ENCODE measurements around the gene TTC29. TPM values are rescaled to one million over a fixed set of nuclear protein-coding genes. Genes with fewer than 3 reads are reported as not detected.

Gene TTC29
- polyA plus RNA-seq, 1 donor (not counting 4 experiments of a cell fraction or from before 2014, with no cell fraction given) = not detected

- Histone ChIP-seq H3K4me1 (ENCODE audit: control insufficient read depth, extremely low read depth, insufficient read depth, low read length) (peaks cover 5% of the 10 kb centered on the region), H3K9me1 (ENCODE audit: control insufficient read depth, extremely low read depth, insufficient read depth, low read length) (no peaks in the 10 kb centered on the region), H4K20me1 (ENCODE audit: control insufficient read depth, extremely low read depth, insufficient read depth, low read length) (no peaks in the 10 kb centered on the region), H2AFZ (ENCODE audit: control insufficient read depth, low read length) (peak overlapping the region; percentile 14), H3K4me2 (ENCODE audit: control insufficient read depth, extremely low read depth, insufficient read depth, low read depth, low read length) (no peak overlapping the region), H3K4me3 (ENCODE audit: control insufficient read depth in 2 of 3, extremely low read depth in 1 of 3, insufficient read depth in 2 of 3, low read depth in 1 of 3, low read length in 3 of 3) (no peak overlapping the region), H3K9ac (ENCODE audit: control insufficient read depth, extremely low read depth, insufficient read depth, low read length) (no peak overlapping the region), H3K36me3 (ENCODE audit: control insufficient read depth in 2 of 2, extremely low read depth in 1 of 2, insufficient read depth in 2 of 2, low read length in 2 of 2) (no peaks in the 10 kb centered on the region), H3K27me3 (ENCODE audit: control insufficient read depth, extremely low read depth, insufficient read depth, low read length) (no peaks in the 10 kb centered on the region), H3K9me3 (ENCODE audit: control insufficient read depth, low read depth, low read length) (no peaks in the 10 kb centered on the region), H3K79me2 (ENCODE audit: control insufficient read depth, insufficient read depth, low read length) (no peaks in the 10 kb centered on the region), H3K27ac (ENCODE audit: control insufficient read depth, insufficient read depth, low read length) (peak overlapping the region; percentile 52)
- TF ChIP-seq CTCF (optimal IDR thresholded peaks at IDR 0.05 in 1 of 3, IDR thresholded peaks at IDR 0.05 in 1 of 3, conservative IDR thresholded peaks at IDR 0.05 in 1 of 3; ENCODE audit: extremely low read depth in 1 of 3, insufficient read depth in 2 of 3, low read length in 3 of 3) (no peak), EZH2 (IDR thresholded peaks at IDR 0.05; ENCODE audit: low read length) (no peak)
- DNase-seq (ENCODE audit: low read depth, low spot score) = peak; percentile 53
- dilution Hi-C loops (cut with MboI; ENCODE audit: extremely low pct_ligation_motif_present, low sequenced_read_pairs) = no loop called here
- peak; percentile 26 for FAIRE-seq
These were observed 11.6 kb upstream of the TTC29 start for GRCh38 chr4:146957237-146957636.

- Histone ChIP-seq H3K4me1 (ENCODE audit: control insufficient read depth, extremely low read depth, insufficient read depth, low read length) (peaks cover 5% of the 10 kb centered on the region), H3K9me3 (ENCODE audit: control insufficient read depth, low read depth, low read length) (no peaks in the 10 kb centered on the region), H3K9me1 (ENCODE audit: control insufficient read depth, extremely low read depth, insufficient read depth, low read length) (no peaks in the 10 kb centered on the region), H3K27ac (ENCODE audit: control insufficient read depth, insufficient read depth, low read length) (no peak overlapping the region), H3K36me3 (ENCODE audit: control insufficient read depth in 2 of 2, extremely low read depth in 1 of 2, insufficient read depth in 2 of 2, low read length in 2 of 2) (no peaks in the 10 kb centered on the region), H4K20me1 (ENCODE audit: control insufficient read depth, extremely low read depth, insufficient read depth, low read length) (no peaks in the 10 kb centered on the region), H3K4me2 (ENCODE audit: control insufficient read depth, extremely low read depth, insufficient read depth, low read depth, low read length) (no peak overlapping the region), H2AFZ (ENCODE audit: control insufficient read depth, low read length) (no peak overlapping the region), H3K4me3 (ENCODE audit: control insufficient read depth in 2 of 3, extremely low read depth in 1 of 3, insufficient read depth in 2 of 3, low read depth in 1 of 3, low read length in 3 of 3) (no peak overlapping the region), H3K79me2 (ENCODE audit: control insufficient read depth, insufficient read depth, low read length) (no peaks in the 10 kb centered on the region), H3K27me3 (ENCODE audit: control insufficient read depth, extremely low read depth, insufficient read depth, low read length) (peaks cover 3% of the 10 kb centered on the region), H3K9ac (ENCODE audit: control insufficient read depth, extremely low read depth, insufficient read depth, low read length) (no peak overlapping the region)
- dilution Hi-C loops (cut with MboI; ENCODE audit: extremely low pct_ligation_motif_present, low sequenced_read_pairs) = no loop called here
- DNase-seq (ENCODE audit: low read depth, low spot score) (no peak), FAIRE-seq (no peak)
- TF ChIP-seq EZH2 (IDR thresholded peaks at IDR 0.05; ENCODE audit: low read length) (no peak), CTCF (optimal IDR thresholded peaks at IDR 0.05 in 1 of 3, IDR thresholded peaks at IDR 0.05 in 1 of 3, conservative IDR thresholded peaks at IDR 0.05 in 1 of 3; ENCODE audit: extremely low read depth in 1 of 3, insufficient read depth in 2 of 3, low read length in 3 of 3) (no peak)
These were observed 7.2 kb upstream of the TTC29 start for GRCh38 chr4:146952896-146953295.
